GM18520 (cell line): Measurements from ENCODE around the gene APOE.
A peak's percentile ranks its signal among the peaks of the same experiment; 100 is the strongest.
"Not testable (repeated sequence)": the region's sequence is repeated elsewhere in the genome, so short reads cannot be mapped to it uniquely, and the experiment has no call there.

Source experiments
- ATAC-seq: cut with Tn5 transposase; IDR thresholded peaks from one replicate; pipeline ENCODE4 v1.9.1; 2021; ENCODE audit not compliant: unreplicated experiment

The APOE gene

GRCh38 chr19:44883922-44884321, 21.7 kb upstream of the APOE start:
- no peak for ATAC-seq

DNA sequence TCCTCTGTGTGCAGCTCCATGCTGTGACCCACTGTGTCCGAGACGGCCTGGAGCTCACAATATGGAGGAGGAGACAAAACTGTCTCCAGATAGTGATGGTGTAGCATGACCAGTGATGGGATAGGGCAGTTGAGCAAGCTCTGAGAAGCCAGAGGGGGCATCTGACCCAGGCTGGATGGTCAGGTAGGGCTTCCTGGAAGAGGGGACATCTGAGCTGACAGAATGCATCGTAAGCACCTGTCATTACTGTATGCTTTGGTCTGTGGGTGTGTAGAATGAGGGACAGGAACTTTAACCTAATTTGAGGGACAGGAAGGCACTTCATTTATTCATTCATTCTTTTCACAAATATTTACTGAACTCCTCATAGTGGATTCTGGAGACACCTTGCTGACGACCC, 21.0 kb upstream of the APOE start:
- ATAC-seq = no peak

DNA sequence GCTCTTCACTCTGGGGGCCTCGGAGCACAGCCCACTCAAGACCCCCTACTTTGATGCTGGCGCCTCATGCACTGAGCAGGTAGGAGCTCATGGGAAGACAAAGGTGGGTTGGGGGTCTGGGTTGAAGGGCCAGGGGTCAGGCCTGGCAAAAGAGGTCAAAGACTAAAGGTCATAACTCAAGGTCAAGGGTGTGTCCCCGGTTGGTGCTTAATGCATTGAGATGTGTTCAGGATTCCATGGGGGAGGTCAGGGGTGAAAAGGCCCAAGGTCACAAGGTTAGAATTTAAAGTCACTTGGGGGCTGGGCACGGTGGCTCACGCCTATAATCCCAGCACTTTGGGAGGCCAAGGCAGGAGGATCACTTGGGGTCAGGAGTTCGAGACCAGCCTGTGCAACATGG, 19.5 kb upstream of the APOE start:
- ATAC-seq = no peak

DNA sequence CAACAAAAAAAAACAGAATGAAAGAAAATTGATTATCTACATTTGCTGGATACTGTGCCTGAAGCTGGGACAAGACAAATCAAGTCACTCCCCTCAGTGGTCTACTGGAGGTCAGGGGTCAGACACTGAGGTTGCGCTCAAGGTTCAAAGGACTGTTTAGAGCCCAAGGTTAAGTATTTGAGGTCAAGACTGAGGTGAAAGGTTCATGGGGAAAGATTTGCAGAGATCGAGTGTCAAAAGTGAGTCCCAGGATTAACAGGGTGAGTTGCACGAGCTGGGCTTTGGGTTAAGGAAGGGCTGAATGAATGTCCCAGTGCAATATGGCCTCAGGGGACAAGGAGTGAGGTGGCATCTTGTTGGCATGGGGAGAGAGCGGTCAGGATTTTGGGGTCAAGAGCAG, 17.9 kb upstream of the APOE start:
- no peak for ATAC-seq

DNA sequence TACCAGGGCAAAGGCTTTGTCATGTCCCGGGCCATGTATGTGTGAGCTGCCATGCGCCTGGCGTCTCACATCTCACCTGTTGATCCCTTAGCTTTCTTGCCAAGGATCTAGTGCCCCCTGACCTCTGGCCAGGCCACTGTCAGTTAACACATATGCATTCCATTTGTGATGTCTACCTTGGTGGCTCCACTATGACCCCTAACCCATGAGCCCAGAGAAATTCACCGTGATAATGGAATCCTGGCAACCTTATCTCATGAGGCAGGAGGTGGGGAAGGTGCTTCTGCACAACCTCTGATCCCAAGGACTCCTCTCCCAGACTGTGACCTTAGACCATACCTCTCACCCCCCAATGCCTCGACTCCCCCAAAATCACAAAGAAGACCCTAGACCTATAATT, 17.3 kb upstream of the APOE start:
- not testable (repeated sequence) for ATAC-seq

DNA sequence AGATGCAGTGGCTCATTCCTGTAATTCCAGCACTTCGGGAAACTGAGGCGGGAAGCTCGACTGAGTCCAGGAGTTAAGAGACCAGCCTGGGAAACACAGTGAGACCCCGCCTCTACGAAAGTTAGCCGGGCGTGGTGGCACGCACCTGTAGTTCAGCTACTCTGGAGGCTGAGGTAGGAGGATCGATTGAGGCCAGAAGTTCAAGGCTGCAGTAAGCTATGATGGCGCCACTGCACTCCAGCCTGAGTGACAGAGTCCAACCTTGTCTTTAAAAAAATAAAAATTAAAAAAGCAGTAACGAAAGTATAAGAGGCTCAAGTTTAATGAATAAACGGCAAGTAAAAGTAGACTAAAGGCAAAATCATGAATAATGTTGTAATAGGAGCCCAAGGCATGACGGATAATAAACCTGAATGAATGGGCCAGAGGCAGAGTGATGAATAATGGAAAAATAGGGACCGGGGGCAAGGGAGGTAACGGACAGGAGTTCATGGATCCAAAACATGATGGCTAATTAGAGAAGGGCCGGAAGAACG, 15.7 kb upstream of the APOE start:
- ATAC-seq = no peak

- ATAC-seq = peak; percentile 81
These were observed 15.1 kb upstream of the APOE start for GRCh38 chr19:44890366-44891015.

DNA sequence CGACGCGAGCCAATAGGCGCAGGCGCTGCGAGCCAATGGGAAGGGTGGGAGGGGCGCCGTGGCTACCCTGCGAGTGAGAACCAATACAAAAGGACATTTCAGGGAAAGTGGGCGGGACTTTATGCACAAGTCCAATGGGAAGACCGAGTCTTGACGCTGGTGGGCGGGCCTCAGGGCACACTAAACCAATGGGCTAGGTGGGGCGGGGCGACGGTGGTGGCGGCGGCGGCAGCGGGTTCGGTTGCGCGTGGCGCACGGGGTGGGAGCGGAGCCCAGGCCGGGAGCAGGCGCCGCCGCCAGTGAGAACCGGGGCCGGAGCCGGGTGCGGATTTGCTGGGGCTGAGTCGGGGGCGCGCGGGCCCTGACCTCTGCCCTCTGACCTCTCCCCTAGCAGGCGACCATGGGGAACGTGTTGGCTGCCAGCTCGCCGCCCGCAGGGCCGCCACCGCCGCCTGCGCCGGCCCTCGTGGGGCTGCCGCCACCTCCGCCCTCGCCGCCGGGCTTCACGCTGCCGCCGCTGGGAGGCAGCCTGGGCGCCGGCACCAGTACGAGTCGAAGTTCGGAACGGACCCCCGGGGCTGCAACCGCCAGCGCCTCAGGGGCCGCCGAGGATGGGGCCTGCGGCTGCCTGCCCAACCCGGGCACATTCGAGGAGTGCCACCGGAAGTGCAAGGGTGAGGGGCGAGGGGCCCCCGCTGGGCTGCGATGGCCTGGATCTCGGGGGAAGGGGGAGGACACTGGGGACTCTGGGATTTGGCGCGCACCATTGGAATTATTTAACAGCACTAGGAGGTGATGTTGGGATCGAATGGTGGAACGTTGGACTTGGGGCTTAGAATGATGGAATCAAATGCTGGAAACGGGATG, 14.3 kb upstream of the APOE start, which contains the start of gene TOMM40:
TOMM40 (plus strand) TSS at position 239 of the 867 bp plus-strand sequence; CDS start at position 401, 162 bp downstream.
- ATAC-seq = no peak

DNA sequence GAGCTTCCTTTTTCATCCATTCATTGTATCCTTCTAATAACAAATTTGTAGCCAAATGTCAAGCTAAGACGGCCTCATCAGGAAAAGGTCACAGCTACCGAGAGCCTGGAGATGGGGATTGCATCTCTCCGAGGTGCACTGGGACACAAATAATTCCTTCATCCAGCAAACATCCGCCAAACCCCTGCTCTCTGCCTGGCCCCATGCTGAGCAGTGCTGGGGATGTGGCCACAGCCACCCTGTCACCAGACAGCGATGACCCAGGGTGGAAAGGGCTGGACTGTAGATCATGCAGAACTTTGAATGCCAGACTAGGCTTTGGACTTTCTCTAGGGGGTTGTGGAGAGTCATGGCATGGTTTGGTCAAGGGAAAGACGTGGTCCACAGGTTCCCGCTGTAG, 12.7 kb upstream of the APOE start:
- no peak for ATAC-seq

DNA sequence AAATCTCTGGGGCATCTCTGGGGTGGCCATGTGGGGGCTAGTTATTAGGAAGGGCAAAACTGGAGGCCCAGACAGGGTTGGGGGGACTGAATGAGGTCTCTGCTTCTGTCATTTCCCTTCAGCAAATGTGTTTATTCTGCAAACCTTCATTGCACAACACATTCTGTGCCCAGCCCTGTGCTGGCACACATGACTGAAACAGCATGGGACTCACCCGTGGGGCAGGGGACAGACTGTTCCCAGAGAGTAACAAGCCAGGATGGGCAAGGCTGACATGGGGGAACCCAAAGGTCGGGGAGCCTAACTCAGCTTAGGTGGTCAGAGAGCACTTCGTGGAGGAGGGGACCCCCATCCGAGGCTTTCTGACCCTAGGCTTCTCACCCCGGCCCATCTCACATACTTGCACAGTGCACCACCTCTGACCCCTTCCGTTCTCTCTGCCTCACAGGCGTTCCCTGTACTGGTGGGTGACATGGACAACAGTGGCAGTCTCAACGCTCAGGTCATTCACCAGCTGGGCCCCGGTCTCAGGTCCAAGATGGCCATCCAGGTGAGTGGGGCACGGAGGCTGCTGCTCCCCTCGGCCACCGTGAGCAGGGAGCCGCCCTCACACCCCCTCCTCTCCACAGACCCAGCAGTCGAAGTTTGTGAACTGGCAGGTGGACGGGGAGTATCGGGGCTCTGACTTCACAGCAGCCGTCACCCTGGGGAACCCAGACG, 12.1 kb upstream of the APOE start:
- ATAC-seq = no peak

- no peak for ATAC-seq
These were observed 11.6 kb upstream of the APOE start for GRCh38 chr19:44894052-44894400.

- no peak for ATAC-seq
These were observed 10.7 kb upstream of the APOE start for GRCh38 chr19:44894946-44895345.

DNA sequence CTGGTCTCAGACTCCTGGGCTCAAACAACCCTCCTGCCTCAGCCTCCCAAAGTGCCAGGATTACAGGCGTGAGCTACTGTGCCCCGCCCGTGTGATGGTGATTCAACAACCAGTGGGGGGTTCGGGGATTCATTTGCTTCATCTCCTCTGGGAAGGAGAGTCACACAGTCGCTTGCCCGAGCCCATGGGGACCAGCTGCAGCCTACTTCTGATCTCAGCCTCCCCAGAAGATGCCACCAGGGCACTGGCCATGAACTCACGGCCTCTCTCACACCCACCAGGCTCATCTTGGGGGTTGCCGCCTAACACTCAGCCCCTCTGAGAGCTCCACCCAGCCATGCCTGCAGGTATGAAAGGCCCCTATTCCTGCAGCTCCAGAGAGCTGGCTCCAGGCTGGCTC, 7.8 kb upstream of the APOE start:
- ATAC-seq = no peak

DNA sequence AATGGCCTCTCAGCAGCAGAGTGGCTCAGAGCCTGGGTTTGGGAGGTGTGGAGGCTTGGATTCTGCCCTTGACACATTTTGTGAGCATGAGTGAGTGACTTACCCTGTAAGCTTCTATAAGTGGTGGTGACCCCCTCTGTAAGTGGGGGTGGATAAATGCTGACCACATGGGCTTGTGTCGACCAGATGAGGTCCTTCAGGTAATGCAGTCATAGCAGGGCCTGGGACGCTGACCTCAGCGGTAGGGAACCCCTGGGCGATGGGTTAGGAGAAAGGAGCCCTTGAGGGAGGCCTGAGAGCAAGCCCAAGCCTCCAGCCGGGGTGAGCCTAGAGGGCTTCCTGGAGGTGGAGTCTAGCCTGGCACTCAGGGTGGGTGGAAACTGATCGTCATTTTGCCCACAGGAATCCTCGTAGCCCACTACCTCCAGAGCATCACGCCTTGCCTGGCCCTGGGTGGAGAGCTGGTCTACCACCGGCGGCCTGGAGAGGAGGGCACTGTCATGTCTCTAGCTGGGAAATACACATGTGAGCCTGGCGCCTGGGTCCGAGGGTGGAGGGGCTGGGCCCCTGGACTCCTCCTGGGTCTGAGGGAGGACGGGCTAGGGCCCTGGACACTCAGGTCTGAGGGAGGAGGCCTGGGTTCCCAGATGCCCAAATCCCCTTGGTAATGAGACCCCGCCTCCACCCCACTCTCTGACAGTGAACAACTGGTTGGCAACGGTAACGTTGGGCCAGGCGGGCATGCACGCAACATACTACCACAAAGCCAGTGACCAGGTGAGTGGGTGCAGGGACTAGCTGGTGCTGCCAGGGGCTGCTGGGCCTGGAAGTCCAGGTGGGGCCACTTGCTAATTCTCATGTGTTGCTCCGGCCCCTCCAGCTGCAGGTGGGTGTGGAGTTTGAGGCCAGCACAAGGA, 5.0 kb upstream of the APOE start:
- no peak for ATAC-seq

DNA sequence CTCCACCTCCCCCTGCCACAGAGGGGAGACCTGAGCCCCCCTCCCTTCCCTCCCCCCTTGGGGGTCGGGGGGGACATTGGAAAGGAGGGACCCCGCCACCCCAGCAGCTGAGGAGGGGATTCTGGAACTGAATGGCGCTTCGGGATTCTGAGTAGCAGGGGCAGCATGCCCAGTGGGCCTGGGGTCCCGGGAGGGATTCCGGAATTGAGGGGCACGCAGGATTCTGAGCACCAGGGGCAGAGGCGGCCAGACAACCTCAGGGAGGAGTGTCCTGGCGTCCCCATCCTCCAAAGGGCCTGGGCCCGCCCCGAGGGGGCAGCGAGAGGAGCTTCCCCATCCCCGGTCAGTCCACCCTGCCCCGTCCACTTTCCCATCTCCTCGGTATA, 2.4 kb upstream of the APOE start:
- no peak for ATAC-seq

DNA sequence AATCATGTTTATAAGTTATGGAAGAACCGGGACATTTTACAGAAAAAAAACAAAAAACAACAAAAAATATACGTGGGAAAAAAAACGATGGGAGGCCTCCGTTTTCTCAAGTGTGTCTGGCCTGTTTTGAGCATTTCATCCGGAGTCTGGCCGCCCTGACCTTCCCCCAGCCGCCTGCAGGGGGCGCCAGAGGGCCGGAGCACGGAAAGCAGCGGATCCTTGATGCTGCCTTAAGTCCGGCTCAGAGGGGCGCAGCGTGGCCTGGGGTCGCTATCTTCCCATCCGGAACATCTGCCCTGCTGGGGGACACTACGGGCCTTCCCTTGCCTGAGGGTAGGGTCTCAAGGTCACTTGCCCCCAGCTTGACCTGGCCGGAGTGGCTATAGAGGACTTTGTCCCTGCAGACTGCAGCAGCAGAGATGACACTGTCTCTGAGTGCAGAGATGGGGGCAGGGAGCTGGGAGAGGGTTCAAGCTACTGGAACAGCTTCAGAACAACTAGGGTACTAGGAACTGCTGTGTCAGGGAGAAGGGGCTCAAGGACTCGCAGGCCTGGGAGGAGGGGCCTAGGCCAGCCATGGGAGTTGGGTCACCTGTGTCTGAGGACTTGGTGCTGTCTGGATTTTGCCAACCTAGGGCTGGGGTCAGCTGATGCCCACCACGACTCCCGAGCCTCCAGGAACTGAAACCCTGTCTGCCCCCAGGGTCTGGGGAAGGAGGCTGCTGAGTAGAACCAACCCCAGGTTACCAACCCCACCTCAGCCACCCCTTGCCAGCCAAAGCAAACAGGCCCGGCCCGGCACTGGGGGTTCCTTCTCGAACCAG, 1.8 kb upstream of the APOE start:
- no peak for ATAC-seq

DNA sequence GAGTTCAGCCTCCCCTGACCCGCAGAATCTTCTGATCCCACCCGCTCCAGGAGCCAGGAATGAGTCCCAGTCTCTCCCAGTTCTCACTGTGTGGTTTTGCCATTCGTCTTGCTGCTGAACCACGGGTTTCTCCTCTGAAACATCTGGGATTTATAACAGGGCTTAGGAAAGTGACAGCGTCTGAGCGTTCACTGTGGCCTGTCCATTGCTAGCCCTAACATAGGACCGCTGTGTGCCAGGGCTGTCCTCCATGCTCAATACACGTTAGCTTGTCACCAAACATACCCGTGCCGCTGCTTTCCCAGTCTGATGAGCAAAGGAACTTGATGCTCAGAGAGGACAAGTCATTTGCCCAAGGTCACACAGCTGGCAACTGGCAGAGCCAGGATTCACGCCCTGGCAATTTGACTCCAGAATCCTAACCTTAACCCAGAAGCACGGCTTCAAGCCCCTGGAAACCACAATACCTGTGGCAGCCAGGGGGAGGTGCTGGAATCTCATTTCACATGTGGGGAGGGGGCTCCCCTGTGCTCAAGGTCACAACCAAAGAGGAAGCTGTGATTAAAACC, 1.1 kb upstream of the APOE start:
- ATAC-seq = no peak

DNA sequence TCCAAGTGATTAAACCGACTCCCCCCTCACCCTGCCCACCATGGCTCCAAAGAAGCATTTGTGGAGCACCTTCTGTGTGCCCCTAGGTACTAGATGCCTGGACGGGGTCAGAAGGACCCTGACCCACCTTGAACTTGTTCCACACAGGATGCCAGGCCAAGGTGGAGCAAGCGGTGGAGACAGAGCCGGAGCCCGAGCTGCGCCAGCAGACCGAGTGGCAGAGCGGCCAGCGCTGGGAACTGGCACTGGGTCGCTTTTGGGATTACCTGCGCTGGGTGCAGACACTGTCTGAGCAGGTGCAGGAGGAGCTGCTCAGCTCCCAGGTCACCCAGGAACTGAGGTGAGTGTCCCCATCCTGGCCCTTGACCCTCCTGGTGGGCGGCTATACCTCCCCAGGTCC, 2.0 kb downstream of the APOE start:
- ATAC-seq = no peak

- no peak for ATAC-seq
These were observed 2.7 kb downstream of the APOE start for GRCh38 chr19:44908074-44908835.
